HepG2 (cell line): ENCODE data around the gene MRRF.

ENCODE experiments used
- ATAD3A ChIP-seq: sonication (generic); formaldehyde crosslinking; IDR thresholded peaks from 2 replicates; pipeline ENCODE4 v1.4.0; 2020; ENCODE audit warnings: missing genetic modification reagents
- EHMT2 ChIP-seq: fragments of 200-600 bp; sonication (generic); IDR thresholded peaks from 2 replicates; pipeline ENCODE4 v1.7.0; 2017; ENCODE audit warnings: antibody characterized with exemption, low read depth, low read length, borderline replicate concordance
- EP300 ChIP-seq, 3 experiments: sonication (generic) in 1 of 3; formaldehyde crosslinking in 1 of 3; IDR thresholded peaks; 2 replicates each; pipeline versions ENCODE4 v1.5.1 to v1.6.1; 2011 to 2020; ENCODE audit warnings: low read depth in 2 of 3, low read length in 2 of 3, borderline replicate concordance in 1 of 3, improper control_type of control experiment in 1 of 3, mild to moderate bottlenecking in 1 of 3, missing genetic modification reagents in 1 of 3, moderate library complexity in 1 of 3
- FOXJ3 ChIP-seq: sonication (generic); formaldehyde crosslinking; IDR thresholded peaks from 2 replicates; pipeline ENCODE4 v1.4.0; 2020; ENCODE audit warnings: missing genetic modification reagents, mild to moderate bottlenecking, borderline replicate concordance
- HNF4G ChIP-seq, 2 experiments: sonication (generic) in 1 of 2; formaldehyde crosslinking in 1 of 2; IDR thresholded peaks; 2 replicates each; pipeline versions ENCODE4 v1.4.0 to v1.6.1; 2011 to 2020; ENCODE audit warnings: borderline replicate concordance in 2 of 2, low read depth in 2 of 2, mild to moderate bottlenecking in 2 of 2, low read length in 1 of 2, missing genetic modification reagents in 1 of 2, moderate library complexity in 1 of 2
- NCOA2 ChIP-seq: sonication (generic); formaldehyde crosslinking; IDR thresholded peaks from 2 replicates; pipeline ENCODE4 v1.8.0; 2022; ENCODE audit warnings: inconsistent platforms
- RAD51 ChIP-seq: fragments of 450-650 bp; IDR thresholded peaks from 2 replicates; pipeline ENCODE4 v1.6.1; 2016; ENCODE audit warnings: borderline replicate concordance
- REPIN1 ChIP-seq: sonication (generic); formaldehyde crosslinking; IDR thresholded peaks from 2 replicates; pipeline ENCODE4 v1.8.0; 2022; ENCODE audit warnings: missing genetic modification reagents, low read depth, mild to moderate bottlenecking, borderline replicate concordance
- SIN3A ChIP-seq: IDR thresholded peaks from 2 replicates; pipeline ENCODE4 v1.6.1; 2011; ENCODE audit warnings: low read depth, mild to moderate bottlenecking, control low read depth, low read length, borderline replicate concordance
- TCF7L2 ChIP-seq: IDR thresholded peaks from 2 replicates; pipeline ENCODE4 v1.6.1; 2011; ENCODE audit warnings: mild to moderate bottlenecking, low read depth, low read length, moderate library complexity
- ZNF12 ChIP-seq: sonication (generic); formaldehyde crosslinking; IDR thresholded peaks from 2 replicates; pipeline ENCODE4 v1.5.0; 2020; ENCODE audit warnings: missing genetic modification reagents
- ZNF121 ChIP-seq: sonication (generic); formaldehyde crosslinking; IDR thresholded peaks from 2 replicates; pipeline ENCODE4 v1.5.0; 2020; ENCODE audit warnings: mild to moderate bottlenecking, missing genetic modification reagents
- ZNF766 ChIP-seq: sonication (generic); formaldehyde crosslinking; IDR thresholded peaks from 2 replicates; pipeline ENCODE4 v1.5.0; 2020; ENCODE audit warnings: missing genetic modification reagents, borderline replicate concordance
- TF ChIP-seq, protein P1 (sequence below): IDR thresholded peaks from 2 replicates; pipeline ENCODE4 v1.6.1; 2012; ENCODE audit warnings: inconsistent platforms

GRCh38 chr9:122234022-122234748, 30.5 kb upstream of the MRRF start:
- no peak for TF ChIP-seq ZNF12 (CRISPR knock-in tag)
- no peak for TF ChIP-seq ATAD3A (CRISPR knock-in tag)
- no peak for TF ChIP-seq FOXJ3 (CRISPR knock-in tag)
- TF ChIP-seq EP300 (IDR thresholded peaks at IDR 0.05; ENCODE audit: low read depth in 2 of 2, low read length in 2 of 2): no peak
- TF ChIP-seq EP300 (CRISPR knock-in tag; IDR thresholded peaks at IDR 0.05; ENCODE audit: borderline replicate concordance): no peak
- TF ChIP-seq, protein P1, sequence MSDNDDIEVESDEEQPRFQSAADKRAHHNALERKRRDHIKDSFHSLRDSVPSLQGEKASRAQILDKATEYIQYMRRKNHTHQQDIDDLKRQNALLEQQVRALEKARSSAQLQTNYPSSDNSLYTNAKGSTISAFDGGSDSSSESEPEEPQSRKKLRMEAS: no peak
- TF ChIP-seq RAD51: no peak
- no peak for TF ChIP-seq HNF4G (IDR thresholded peaks at IDR 0.05; ENCODE audit: borderline replicate concordance, low read depth, low read length)
- TF ChIP-seq HNF4G (CRISPR knock-in tag; IDR thresholded peaks at IDR 0.05; ENCODE audit: borderline replicate concordance, low read depth): no peak
- no peak for TF ChIP-seq ZNF766 (CRISPR knock-in tag)
- no peak for TF ChIP-seq ZNF121
- TF ChIP-seq EHMT2: no peak
- TF ChIP-seq REPIN1: no peak
- TF ChIP-seq SIN3A: no peak
- TF ChIP-seq NCOA2 (CRISPR knock-in tag): no peak
- no peak for TF ChIP-seq TCF7L2
